Kasumi-1 (cell line): ENCODE measurements around the gene SKA2.
"Not testable (repeated sequence)": the region's sequence is repeated elsewhere in the genome, so short reads cannot be mapped to it uniquely, and the experiment has no call there.

Source experiments
- DNase-seq, 2 experiments: peaks; one replicate each; lab custom pipeline; 2025; lab: John Stamatoyannopoulos, UW

SKA2 gene, protein sequence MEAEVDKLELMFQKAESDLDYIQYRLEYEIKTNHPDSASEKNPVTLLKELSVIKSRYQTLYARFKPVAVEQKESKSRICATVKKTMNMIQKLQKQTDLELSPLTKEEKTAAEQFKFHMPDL

DNA sequence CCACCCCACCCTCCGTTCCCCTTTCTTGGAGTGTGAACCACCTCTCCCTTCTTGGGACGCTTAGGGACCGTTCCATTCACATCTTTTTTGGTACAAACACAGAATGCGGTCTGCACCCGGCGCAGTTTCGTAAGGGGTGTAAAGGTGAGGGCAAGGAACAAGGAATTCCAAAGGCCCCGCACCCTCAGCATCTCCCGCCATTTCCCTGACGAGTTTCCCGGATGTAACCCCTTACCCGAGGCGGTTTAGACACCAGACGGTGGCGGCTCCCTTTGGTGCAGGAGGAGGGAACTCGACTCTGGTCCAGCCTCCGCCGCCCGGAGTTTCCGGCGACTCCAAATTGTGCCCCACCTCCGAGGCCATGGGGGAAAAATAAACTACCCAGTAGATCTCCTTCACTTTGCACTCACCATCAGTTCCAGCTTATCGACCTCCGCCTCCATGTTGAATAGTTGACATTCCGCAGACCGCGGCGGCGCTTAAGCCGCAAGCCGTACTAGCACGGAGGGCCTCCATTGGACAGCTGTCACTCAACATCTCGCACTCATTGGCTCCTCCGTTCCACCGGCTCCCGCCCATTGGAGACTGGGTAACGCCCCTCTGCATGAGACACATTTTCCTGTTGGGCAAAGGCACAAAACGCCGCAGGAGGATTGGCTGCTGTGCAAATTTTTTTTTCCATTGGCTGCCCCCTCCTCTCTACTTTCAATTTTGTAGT, at the start of gene SKA2:
TSS of gene SKA2 (minus strand) at position 466 of the 718 bp plus-strand sequence. CDS start at position 443, 23 bp downstream.
- DNase-seq = peak; percentile 100

DNA sequence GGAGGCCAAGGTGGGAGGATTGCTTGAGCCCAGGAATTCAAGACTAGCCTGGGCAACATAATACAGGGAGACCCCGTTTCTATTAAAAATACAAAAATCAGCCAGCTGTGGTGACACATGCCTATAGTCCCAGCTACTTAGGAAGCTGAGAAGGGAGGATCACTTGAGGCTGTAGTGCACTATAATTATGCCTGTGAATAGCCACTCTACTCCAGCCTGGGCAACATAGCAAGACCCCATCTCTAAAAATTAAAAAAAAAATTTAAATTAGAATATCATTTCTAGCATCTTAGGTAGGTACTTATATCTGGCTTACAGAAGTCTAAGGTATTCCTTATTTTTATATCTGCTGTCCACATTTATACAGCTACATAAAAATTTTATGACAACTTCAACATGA, 47.3 kb upstream of the SKA2 start:
- no peak for DNase-seq

DNA sequence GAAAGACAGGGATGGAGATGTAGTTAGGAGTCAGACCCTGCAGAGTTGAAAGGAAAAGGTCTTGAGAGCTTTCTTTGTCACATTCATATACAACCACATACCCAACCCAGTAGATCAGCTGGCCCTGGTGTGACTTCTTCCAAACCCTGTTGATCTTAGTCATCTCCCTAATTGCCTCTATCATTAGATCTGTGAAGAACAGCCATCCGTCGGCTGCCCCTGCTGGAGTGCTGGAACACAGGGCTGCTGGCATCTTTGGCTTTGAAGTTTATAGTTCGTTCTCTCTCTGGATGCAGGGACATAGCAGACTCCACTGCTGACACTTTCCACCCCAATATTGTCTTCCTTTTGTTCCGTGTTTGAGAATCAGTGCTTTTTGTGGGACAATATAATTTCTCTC, 44.4 kb upstream of the SKA2 start:
- no peak for DNase-seq

DNA sequence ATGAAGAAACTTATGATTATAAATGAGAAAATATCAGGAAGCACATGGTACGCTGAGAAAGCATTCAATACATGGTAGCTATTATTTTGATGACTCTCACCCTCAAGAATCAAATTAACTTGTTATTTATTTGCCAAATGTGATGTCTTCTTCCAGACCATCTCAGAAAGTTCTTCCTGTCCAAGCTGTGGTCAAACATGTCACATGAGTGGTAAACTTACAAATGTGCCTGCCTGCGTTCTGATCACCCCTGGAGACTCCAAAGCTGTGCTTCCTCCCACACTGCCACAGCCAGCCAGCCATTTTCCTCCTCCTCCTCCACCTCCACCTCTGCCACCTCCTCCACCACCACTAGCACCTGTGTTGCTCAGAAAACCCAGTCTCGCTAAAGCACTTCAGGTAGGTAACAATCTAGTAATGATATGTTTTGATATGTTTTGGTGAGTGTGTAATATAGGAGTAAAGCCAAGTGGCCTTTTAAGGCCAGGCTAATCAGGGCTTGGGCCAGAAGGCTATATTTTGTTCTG, 38.4 kb upstream of the SKA2 start:
- no peak for DNase-seq

DNA sequence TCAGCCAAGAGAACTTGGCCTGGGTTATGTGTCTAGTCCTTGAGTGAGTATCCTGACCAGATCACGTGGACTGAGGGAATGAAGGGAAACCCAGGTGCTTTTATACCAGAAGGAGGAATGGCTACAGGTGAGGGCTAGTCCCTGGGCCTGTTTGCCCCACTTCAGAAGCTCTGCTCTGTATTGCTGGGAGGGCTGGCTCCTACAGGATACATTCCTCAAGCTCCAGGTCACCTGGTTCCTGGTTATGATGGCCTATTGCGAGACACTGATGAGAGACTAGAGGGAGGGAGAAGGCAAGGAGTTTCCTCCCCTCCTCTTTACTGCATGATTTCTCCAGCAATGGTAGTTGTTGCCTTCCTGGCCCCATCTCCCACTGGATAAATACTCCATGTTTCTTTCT, 35.8 kb upstream of the SKA2 start:
- no peak for DNase-seq

DNA sequence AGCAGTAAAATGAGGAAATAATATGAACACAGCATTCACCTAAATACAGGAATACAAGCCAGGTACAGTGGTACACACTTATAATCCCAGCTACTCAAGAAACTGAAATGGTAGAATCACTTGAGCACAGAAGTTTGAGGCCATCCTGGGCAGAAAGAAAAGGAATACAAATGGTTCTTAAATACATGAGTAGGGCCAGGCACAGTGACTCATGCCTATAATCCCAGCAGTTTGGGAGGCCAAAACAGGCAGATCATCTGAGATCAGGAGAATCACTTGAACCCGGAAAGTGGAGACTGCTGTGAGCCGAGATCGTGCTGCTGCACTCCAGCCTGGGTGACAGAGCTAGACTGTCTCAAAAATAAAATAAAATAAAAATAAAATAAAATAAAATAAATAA, 31.9 kb upstream of the SKA2 start:
- no peak for DNase-seq

DNA sequence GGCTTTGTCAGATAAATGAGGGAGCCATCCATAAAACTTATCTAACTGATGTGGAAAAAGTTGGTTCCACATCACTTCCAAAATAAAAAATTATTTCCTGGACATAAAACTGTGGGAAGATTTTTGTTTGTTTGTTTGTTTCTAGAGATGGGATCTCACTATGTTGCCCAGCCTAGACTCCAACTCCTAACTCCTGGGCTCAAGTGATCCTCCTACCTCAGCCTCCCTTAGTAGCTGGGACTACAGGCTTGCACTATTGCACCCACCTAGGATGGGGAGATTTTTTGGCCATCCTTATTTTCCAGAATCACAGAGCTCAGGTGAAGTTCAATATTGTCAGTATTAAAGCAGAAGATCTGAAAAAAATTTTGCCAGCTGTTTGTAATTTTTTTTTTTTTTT, 31.0 kb upstream of the SKA2 start:
- DNase-seq = no peak

DNA sequence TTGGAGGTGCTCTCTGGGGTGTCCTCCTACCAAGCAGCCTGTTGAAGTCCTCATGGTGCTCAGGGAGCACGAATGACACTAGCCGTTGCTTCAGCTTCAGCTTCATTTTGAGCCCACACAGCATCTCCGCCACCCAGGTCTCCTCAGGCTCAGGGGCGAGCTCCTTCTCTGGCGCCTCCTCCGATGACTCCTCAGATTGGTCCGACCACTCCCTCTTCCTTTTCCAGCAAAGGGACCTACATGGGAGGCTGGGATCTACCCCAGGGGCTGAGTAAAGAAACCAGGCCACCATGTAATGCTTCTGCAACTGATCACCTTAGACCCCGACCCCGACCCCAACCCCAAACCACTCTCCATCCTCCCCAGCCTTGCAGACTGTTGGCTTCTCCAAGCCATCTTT, 26.5 kb upstream of the SKA2 start:
- DNase-seq = no peak

DNA sequence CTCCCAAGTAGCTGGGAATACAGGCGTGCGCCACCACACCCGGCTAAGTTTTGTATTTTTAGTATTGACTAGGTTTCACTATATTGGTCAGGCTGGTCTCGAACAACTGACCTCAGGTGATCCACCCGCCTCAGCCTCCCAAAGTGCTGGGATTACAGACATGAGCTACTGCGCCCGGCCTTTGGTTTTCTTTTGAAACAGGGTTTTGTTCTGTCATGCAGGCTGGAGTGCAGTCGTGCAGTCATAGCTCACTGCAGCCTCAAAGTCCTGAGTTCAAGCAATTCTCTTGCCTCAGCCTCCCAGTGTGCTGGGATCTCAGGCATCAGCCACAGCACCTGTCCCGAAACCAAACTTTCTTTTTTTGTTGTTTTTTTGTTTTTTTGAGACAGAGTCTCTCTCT, 25.6 kb upstream of the SKA2 start:
- DNase-seq = no peak

DNA sequence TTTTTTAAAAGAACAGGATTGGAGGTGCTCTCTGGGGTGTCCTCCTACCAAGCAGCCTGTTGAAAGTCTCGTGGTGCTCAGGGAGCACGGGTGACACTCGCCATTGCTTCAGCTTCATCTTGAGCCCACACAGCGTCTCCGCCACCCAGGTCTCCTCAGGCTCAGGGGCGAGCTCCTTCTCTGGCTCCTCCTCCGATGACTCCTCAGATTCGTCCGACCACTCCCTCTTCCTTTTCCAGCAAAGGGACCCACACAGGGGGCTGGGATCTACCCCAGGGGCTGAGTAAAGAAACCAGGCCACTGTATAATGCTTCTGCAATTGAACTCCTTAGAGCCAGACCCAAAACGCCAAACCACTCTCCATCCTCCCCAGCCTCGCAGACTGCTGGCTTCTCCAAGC, 24.6 kb upstream of the SKA2 start:
- DNase-seq = not testable (repeated sequence)

DNA sequence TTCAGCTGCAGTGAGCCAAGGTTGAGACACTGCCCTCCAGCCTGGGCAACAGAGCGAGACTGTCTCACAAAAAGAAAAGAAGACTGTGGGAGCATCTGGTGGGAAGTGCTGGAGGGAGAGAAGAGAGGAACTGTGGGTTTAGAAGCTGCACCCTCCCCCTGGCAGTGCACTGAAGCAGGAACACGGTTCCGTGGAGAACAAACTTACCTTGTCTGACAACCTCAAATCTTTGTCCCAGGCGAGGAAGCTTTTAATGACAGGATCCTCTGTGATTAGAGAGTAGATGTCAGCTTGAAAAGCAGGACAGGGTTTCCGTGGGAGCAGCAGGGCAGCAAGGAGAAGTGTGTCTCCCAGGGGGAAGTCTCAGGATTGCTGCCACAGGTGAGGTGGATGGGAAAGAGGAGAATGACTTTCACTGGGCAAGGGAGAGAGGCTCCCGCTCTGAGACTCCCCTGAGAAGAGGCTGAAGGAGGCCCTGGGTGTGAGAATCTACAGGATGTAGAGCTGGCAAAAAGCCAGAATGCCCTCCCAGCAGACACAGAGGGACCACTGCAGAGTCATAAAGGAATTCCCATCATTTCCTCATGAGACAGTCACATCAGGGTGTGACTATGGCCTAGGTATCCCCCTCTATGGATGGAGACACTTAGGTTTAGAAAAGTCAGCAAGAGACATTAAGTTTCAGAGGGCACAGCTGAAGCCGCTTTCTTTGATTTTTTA, 23.4 kb upstream of the SKA2 start:
- DNase-seq = no peak

DNA sequence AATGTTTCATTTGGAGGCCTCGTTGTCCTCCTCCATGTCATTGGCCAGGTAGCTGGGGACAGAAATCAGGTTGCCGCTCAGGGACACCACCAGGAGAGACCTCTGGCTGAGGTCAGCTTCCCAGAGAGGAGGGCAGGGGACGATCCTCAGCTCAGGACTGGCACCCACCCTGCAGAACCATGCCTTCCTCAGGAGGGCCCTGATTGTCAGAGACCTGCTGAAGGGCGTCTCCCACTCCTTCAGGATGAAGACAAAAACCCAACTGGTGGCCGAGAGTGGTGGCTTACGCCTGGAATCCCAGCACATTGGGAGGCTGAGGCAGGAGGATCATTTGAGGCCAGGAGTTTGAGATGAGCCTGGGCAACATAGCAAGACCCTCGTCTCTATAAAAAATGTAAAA, 20.1 kb upstream of the SKA2 start:
- DNase-seq = no peak

DNA sequence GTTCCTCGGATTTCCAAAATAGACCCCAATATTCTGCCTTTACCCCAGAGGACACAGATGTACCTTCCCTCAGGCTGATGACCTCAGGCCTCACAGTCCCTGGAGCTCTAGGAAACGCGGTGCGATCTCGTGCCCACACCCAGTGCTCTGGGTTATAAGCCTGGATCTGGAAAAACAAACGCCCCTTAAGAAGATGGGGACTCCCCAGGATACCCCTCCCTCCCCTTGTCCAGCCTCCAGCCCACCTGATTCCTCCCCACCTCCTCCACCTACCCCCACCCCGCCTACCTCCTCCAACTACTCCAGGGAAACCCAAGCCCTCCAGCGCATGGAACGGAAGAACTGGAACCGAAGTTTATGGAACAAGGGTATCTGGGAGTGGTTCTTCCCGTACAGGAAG, 19.7 kb upstream of the SKA2 start:
- DNase-seq = no peak

DNA sequence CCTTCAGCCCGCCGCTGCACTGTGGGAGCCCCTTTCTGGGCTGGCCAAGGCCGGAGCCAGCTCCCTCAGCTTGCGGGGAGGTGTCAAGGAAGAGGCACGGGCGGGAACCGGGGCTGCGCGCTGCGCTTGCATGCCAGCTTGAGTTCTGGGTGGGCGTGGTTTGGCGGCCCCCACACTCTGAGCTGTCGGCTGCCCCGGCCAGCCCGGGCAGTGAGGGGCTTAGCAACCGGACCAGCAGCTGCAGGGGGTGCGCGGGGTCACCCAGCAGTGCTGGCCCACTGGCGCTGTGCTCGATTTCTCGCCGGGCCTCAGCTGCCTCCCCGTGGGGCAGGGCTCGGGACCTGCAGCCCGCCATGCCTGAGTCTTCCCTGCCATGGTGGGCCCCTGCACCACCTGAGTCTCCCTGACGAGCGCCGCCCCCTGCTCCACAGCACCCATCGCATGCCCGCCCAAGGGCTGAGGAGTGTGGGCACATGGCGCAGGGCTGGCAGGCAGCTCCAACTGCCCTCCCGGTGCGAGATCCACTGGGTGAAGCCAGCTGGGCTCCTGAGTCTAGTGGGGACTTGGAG, 17.5 kb upstream of the SKA2 start:
- no peak for DNase-seq

DNA sequence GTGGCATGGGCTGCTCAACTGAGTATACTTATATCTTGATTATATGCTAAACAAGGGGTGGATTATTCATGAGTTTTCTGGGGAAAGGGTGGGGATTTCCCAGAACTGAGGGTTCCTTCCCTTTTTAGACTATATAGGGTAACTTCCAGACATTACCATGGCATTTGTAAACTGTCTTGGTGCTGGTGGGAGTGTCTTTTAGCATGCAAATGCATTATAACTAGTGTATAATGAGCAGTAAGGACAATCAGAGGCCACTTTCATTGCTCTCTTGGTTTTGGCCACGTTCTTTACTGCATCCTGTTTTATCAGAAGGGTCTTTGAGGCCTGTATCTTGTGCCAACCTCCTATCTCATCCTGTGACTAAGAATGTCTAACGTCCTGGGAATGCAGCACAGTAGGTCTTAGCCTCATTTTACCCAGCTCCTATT, 12.6 kb upstream of the SKA2 start:
- no peak for DNase-seq

DNA sequence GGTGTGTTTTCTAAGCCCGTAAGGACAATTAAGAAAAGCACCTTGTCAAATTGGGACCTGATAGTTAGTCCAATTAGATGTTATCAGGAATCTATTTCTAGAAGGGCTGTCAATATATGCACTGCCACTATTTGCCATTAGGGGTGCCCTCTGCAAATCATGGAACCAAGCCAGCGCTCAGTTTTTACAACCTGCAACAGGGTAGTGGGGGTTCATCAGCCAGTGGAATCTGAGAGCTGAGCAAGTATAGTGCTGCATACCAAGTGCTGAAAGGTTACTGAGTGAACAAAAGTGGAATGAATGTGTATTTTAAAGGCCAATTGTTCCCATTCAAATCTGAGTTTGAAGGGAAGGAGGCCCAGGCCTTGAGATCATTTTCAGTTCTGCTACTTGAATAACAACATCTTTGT, 11.0 kb upstream of the SKA2 start:
- DNase-seq = peak; percentile 83 to 88

DNA sequence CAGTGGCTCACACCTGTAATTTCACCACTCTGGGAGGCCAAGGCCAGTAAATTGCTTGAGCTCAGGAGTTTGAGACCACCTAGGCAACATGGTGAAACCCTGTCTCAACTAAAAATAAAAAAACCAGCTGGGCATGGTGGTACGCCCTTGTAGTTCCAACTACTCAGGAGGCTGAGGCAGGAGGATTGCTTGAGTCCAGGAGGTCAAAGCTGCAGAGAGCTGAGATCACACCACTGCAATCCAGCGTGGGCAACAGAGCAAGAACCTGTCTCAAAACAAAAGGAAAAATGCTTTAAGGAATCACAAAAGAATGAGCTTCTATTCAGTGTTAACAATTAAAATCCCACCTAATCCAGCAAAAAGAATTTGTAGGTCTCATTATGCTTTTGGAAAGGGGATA, 6.5 kb upstream of the SKA2 start:
- DNase-seq = no peak

DNA sequence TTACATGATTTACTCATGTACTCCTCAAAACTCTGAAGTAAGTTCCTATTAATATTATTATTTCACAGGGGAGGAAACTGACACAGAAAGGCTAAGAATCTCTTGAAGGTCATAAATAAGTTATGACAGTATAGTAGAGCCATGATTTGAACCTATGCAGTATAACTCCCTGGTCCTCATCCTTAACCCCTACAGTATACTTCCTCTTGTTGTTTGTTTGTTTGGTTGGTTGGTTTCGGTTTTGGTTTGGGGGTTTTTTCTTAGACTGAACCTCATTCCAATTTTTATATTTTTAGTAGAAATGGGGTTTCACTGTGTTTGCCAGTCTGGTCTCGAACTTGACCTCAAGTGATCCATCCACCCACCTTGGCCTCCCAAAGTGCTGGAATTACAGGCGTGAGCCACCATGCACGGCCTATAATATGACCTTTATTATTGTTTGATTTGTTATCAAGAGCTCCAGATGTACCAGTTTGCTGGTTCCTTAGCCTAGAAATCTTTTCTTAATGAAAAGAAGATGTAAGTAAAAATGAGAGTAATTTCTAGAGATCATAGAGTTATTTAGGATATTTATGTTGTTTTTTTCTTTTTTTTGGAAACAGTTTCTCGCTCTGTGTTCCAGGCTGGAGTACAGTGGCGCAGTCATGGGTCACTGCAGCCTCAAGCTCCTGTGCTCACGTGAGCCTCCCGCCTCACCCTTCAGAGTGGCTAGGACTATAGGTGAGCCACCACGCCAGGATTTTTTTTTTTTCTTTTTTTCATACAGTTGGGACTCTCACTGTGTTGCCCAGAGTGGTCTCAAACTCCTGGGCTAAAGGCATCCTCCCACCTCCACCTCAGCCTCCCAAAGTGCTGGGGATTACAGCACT, 5.4 kb upstream of the SKA2 start:
- no peak for DNase-seq

DNA sequence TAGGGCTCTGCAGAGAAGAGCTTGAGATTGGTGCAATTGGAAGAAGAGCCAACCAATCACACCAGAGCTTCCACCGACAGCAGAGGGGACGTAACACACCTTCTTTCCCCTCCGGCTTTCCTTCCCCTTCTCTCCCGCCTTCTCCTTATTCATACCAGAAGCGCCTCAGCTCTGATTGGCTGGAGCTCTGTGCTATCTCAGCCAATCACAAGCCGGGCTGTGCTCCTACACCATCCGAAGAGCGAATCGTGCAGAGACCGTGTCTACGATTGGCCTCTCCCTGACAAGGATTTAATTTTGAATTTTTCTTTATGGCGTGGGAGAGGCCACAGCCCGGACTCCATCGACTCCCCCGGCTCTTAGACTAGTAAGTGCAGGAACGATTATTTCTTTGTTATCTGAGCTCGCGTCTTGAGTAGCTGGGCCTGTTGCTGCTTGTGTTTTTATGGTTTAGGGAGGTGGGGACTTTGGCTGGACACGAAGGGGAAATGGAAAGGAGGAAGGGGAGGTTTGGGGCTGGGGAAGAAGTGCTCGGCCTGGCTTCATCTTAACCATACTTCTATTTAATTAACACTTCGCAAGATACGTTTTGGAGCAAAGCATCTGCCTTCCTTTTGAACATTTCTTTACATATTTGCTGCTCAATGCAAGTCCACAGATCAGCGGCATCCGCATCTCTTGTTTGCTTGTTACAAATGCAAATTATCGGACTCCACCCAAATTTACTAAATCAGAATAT, 622 bp upstream of the SKA2 start, which contains the start of gene PRR11:
TSS of gene PRR11 (plus strand) at position 308 of the 739 bp plus-strand sequence. CDS start 14,007 bp downstream, outside the sequence.
- peak; percentile 100 for DNase-seq

DNA sequence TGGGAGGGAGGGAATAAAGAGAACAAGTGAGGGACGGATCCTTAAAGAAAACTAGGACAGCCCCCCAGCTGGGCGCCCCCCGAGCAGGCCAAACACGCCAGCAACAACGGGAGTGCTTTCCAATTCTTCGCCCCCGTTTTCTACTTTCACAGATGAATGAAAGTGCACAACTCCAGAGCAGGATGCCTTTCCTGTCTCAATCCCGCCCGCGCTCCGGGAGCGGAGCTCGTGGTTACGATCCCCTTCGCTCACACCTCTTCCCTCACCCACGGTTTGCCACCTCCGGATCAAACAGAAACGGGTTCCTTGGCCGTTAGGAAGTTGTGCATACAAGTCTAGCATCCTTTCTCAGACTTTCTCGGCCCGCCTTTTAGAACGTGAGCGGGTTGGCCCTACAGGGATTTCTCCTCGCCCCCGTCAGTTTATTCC, 680 bp downstream of the SKA2 start:
- DNase-seq = peak; percentile 84 to 87

DNA sequence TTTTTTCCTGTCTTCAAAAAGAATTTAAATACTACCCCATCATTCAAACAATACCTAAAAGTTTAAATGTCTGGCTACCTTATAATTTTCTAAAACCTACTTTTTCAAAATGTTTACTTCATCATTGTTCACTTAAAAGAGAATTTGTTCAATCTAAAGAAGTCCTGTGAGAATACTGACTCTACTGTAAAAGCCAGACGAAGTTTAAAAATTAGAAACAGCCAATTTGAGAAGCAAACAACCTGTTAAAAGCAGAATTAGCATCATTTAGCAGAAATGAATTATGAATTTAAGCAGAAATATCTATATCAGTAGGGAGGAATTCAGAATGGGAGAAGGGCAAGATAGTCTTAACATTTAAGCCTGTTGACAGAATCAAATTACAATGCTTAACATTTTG, 2.1 kb downstream of the SKA2 start:
- DNase-seq = no peak
